AG04449 (cell line): ENCODE data around the gene DAB2IP.

Experiments used
- CTCF ChIA-PET: fragments of 350-600 bp; formaldehyde crosslinking; extraction: SDS; loops from one replicate; lab custom pipeline; 2021; ENCODE audit warnings: antibody characterized with exemption; lab: Yijun Ruan, JAX
- POLR2A ChIA-PET: fragments of 400-600, 350-600 bp; formaldehyde crosslinking; extraction: SDS; loops from one replicate; lab custom pipeline; 2020; ENCODE audit warnings: antibody characterized with exemption, inconsistent platforms; lab: Yijun Ruan, JAX
- DNase-seq: peaks from one replicate; pipeline ENCODE4 v3.0.0-alpha.2; 2010; ENCODE audit warnings: low read depth, low spot score
- H3K4me3 ChIP-seq: 2 replicates; pipeline ENCODE4 v1.5.1; 2011; ENCODE audit warnings: low read depth, mild to moderate bottlenecking, control low read depth, low read length
- CTCF ChIP-seq: IDR thresholded peaks from one replicate; pipeline ENCODE4 v1.5.1; 2011; ENCODE audit warnings: mild to moderate bottlenecking, moderate library complexity, low read length, control low read depth, inconsistent platforms; ENCODE audit not compliant: insufficient read depth; ENCODE audit errors: missing control alignments

DAB2IP gene

GRCh38 chr9:121636341-121636865 is 15.0 kb upstream of the DAB2IP start:
- TF ChIP-seq CTCF, result no peak
- POLR2A ChIA-PET, result no interaction called here
- CTCF ChIA-PET, result interaction anchor here (1.1 to 1.9 kb wide), 6 partner anchors 10 to 90 kb away, joined by 3 to 9 read pairs (median 5); no protein-coding TSS in a partner anchor
- no peak overlapping the region for H3K4me3 ChIP-seq
- DNase-seq, result peak; percentile 10

- POLR2A ChIA-PET, result no interaction called here
- no peak for TF ChIP-seq CTCF
- CTCF ChIA-PET, result interaction anchor here (1.1 to 1.8 kb wide), 5 partner anchors 16 to 489 kb away, joined by 3 to 9 read pairs (median 5); no protein-coding TSS in a partner anchor
- H3K4me3 ChIP-seq, result no peak overlapping the region
- no peak for DNase-seq
Observed at GRCh38 chr9:121636978-121637712, 14.3 kb upstream of the DAB2IP start.

GRCh38 chr9:121637713-121638220 is 13.7 kb upstream of the DAB2IP start:
- CTCF ChIA-PET, result interaction anchor here (1.1 to 1.7 kb wide), 5 partner anchors 17 to 488 kb away, joined by 3 to 6 read pairs (median 5); no protein-coding TSS in a partner anchor
- POLR2A ChIA-PET, result no interaction called here
- no peak for DNase-seq
- no peak for TF ChIP-seq CTCF
- no peak overlapping the region for H3K4me3 ChIP-seq

- ChIA-PET POLR2A (no interaction called here), CTCF (interaction anchor here (1.0 to 1.3 kb wide), 4 partner anchors 17 to 92 kb away, joined by 3 to 6 read pairs (median 4); no protein-coding TSS in a partner anchor)
- H3K4me3 ChIP-seq, result no peak overlapping the region
- no peak for TF ChIP-seq CTCF
- DNase-seq, result no peak
Observed at GRCh38 chr9:121638399-121638798, 13.0 kb upstream of the DAB2IP start.

GRCh38 chr9:121638901-121639592 is 12.4 kb upstream of the DAB2IP start:
- CTCF ChIA-PET, result interaction anchor here (1.0 to 1.3 kb wide), 5 partner anchors 18 to 93 kb away, joined by 3 to 6 read pairs (median 3); no protein-coding TSS in a partner anchor
- POLR2A ChIA-PET, result no interaction called here
- TF ChIP-seq CTCF, result no peak
- H3K4me3 ChIP-seq, result no peak overlapping the region
- no peak for DNase-seq

GRCh38 chr9:121639619-121640018 is 11.8 kb upstream of the DAB2IP start:
- no peak for TF ChIP-seq CTCF
- ChIA-PET POLR2A (no interaction called here), CTCF (interaction anchor here (0.5 to 2.2 kb wide), 11 partner anchors 10 to 338 kb away, joined by 3 to 15 read pairs (median 3); no protein-coding TSS in a partner anchor)
- H3K4me3 ChIP-seq, result no peak overlapping the region
- DNase-seq, result no peak
